Measurements from ENCODE around the gene MACROD2.

Gene MACROD2

DNA sequence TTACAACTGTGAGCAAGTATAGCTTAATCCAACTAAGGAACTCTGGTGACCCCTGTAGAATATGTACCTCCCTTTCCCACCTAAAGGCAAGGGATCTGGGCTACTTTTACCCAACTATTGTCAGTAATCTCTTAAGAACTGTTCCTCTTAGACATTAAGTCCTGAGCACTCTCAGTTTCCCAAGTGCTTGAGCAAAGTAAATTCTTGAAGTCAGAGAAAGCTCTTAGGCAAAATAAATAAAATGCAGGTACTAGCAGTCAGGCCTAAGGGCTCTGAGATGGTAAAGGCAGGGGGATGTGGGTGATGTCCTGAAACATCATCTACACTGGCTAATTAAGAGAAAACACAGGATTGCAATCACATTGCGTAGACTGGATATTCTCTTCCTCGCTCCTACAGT, 788.5 kb downstream of the MACROD2 start:
- DNase-seq, result no peak

DNA sequence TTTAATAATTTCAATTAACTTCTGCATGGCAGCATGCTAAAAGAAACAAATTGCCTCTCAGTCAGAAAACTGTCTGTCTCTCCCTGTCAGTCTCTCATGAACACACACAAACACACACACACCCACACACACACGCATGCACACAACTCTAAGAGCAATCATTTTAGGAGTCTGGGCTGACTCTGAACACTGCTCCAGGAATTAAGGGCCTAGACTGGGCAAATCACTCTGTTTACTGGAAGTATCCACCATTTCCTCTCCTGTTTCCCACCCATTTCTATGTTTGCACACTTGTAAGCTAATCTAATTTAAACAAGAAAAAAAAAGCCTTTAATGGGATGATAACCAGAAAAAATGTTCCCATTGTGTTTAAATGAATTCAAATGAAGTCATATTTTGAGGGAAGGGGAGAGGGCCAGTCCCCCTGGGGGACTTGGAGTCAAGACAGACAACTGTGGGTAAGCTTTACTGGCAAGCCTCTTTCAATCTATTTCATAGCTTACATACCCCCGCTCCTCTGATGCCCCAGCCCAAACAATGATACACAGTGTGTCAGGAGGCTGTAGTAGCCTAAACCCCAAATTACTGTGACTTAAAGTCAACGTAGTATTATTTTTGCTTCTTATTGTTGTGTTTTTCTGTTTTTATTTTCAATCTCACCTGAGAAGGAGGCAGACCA, 789.9 kb downstream of the MACROD2 start:
- no peak for DNase-seq

DNA sequence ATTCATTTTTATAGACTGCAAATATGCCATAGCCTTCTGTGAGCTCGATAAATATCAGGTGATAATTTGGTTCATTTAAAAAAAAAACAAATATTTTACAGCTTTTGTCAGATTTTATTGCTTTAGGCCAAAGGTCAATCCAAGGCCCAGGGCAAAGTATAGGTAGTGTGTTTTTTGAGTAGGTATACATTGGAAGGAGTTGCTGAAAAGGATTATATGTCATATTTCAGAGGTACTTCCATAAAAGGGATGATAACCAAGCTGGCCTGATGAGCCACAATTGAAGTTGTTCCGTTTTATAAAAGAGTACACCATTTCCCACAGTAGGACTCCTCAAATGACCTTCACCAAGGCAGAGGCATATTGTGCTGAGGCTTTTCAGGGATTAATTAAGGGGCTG, 794.9 kb downstream of the MACROD2 start:
- DNase-seq, result no peak

DNA sequence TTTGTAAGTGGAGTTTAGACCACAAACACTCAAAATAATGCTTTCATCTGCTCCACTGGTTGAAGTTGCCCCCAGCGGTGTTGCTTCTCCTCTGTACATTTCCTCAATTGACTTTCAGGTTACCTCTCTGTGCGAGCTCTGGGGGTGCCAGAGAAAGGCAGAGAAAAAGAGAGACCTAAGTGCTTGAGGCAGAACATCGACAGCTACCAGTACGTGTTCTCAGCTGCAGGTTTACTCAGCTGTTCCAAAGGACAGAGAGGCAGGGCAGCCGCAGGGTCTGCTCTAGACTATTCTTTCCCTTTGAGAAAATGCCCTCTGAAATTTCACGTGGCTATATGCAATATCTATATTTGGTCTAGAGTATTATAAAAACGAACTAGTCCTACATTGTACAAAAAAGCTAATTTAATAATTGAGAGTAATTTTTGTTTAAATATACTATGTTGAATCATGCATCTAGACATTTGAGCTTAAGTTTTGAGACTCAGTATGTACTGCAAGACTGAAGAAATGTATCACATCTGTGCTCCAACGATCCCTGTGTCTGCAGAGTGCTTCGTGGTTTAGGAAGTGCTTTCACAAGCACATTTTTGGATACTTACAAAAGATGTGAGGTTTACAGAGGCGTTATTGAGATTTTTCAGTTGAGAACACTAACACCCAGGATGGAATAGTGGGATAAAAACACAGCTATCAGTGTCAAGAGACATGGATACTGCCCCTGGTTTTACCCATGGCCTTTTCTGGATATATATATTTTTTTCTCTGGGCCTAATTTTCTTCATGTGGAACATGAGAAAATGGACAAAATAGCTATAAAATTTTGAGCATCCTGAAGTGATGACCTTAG, 795.7 kb downstream of the MACROD2 start:
- DNase-seq, result no peak

DNA sequence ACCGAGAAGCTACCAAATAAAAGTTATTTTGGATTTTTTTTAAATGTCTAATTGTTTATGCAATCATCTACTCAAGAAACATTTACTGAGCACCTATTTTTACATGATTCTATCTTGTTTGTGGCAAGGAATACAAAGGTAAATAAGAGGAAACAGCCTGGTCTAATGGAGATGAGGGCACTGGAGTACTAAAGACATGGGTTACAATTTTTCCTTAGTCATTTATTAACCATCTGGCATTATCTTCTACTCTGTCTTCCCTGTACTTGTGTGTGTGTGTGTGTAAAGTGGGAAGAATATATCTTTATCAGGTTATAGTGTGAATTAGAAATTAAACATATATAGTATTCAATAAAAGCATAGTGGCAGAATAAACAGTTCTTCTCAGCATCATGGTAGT, 797.6 kb downstream of the MACROD2 start:
- DNase-seq, result no peak

DNA sequence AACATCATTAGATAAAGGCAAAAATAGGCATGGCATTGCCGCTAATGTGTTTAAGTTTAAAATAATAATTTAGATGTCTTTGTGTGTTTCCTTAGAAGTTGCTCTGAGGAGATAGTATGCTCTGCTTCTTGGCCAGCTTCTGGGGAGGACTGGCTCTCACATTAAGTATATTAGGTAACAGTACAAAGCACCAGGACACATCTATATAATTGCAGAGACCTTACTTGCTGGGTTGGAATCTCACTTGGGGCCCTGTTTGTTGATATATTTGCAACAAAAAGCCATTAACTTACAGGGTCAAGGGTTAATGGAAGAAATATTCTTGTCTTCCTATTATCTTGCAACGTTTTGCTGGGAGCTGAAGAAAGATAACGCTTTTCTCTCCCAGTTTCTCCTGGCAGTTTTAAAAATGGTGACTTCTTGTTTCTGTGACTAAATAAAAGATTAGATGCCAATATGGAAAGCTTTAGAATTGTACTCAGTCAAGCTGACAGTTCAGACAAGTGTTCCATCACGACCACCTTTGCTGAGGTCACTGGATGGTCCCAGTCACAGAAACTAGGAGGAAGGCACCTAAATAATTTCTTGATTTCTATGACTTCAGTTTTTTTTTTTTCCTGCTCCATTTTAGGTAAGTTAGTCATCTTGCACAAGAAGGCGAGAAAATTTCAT, 804.4 kb downstream of the MACROD2 start:
- DNase-seq, result no peak

DNA sequence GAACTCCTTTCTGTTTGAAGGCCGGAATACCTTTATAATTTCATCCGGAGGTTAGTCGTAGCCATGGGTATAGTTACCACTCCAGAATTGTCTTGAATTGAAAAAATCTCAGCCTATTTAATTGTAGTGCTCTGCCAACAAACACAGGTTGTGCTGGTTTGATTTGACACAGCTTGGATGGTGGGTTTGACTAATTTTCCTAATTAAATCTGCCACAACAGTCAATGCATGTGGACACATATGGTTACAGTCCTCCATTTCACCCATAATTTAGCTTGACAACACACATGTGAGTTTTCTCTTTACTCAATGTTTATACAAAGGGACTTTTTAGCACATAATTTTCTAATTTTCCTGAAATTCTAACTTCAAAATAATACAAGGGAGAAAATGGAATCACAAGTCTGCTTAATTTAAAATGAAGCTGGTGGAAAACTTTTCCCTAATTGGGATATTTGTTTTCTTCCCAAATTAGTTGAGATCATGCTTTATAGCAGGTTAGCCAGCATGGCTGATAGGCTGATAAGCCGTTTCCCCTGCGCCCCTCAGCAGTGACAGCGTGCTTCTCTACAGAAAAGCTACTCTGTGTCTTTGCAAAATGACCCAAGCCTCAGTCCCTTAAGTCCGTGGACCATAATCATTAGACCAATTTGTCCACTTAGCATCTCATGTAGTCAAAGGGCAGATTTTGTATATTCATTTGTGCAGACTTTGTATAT, 805.5 kb downstream of the MACROD2 start:
- DNase-seq, result no peak

DNA sequence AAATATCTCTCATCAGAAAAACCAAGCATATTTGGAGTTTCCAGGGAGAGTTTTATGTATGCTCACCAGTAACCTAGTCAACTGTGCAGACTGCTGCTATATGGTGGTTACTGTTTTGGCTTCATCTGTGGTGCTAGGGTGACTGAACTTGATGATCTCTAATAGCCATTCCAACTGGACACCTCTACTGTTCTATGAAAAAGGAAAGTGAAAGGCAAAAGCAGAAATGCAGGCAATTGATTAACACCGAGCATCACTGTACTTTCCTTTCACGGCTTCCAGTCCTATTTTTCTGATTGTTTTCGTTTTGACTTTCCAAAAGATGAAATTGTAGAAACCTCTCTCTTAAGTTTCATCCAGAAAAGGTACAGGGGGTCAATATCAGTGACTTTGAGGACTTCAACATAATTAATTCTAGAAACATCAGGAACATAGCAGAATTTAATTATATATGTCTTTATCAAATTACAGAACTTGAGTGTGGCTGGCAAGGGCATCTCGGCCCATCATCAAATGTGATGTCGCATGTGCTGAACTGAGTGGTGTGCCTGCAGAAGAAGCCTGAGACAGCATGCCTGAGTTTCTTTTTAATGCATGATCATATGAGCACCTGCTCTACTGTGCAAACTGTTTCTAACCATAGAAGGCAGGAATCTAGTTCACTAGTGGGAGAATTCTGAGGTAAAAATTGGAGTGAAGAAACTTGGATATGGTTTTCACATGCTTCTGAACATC, 806.4 kb downstream of the MACROD2 start:
- no peak for DNase-seq

DNA sequence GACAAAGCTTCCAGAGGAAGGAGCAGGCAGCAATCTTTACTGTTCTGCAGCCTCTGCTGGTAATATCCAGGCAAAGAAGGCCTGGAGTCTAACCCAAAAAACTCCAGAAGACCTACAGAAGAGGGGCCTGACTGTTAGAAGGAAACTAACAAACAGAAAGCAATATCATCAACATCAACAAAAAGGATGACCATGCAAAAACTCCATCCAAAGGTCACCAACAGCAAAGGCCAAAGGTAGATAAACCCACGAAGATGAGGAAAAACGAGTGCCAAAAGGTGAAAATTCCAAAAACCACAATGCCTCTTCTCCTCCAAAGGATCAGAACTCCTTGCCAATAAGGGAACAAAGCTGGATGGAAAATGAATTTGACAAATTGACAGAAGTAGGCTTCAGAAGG, 811.9 kb downstream of the MACROD2 start:
- DNase-seq, result no peak

DNA sequence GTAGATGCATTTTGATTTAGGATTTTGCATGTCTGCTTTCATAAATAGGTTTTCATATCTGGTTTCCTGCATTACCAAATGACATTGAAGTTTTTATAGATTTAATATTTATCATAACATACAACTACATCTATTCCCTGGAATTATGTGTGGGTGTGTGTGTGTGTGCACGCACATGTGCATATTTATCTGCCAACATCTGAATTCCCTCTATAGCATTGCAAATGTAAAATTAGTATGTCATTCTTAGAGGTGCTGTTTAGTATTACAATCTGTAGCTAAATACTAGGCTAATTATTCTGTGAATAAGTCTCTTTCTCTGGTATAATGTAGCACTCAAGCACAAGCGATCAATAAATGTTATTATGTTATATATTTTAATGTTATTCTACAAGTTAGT, 820.0 kb downstream of the MACROD2 start:
- no peak for DNase-seq

DNA sequence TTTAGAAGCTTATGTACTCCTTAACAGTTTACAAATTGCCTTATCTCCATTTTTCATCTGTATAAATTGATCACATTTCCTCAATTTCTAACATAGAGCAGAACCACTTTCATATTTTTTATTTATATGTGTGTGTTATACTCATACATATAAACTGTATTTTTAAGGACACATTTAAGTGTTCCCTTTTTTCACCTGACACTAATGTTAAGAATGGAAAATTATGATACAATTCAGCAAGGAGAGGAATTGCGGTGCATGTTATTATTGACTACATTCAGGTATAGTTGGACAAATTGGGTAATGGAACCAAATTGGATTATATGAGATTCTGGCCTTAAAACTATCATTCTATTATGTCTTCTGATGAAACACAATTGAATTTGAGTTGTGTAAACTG, 821.2 kb downstream of the MACROD2 start:
- no peak for DNase-seq

DNA sequence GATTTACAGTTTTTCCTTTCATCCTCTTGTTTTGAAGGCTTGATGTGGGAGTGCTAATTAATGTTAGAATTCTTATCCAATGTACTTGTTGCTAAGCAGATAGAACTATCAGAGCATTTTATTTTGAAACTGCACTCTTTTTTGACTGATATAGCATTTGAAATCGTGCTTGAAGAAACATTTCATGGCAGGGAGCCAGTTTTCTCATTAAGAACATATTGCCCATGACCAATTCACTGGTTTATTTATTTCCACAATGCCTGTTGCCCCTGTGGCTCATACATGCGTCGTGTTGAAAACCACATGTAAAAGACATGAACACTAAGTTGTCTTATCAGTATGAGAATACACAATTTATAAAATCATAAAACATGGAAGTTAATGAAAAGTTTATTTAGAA, 821.8 kb downstream of the MACROD2 start:
- DNase-seq, result no peak

DNA sequence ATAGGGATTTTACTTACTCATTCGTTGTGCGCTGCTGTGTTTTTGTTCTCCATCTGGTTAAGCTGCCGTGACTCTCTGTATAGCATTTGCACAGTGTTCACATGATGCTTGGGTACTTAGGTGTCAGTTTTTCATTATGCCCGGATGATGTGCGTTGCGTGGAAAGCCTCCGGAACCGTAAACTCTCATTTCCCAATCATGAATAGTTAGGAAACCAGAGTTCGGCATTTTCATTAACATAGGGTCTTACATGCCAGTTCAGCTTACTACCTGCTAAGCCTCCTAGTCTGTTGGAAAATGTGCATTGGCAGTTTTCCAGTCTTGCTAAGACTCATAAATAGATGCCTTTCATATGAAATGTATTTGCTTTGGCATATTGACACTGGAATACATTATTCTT, 825.5 kb downstream of the MACROD2 start:
- no peak for DNase-seq

DNA sequence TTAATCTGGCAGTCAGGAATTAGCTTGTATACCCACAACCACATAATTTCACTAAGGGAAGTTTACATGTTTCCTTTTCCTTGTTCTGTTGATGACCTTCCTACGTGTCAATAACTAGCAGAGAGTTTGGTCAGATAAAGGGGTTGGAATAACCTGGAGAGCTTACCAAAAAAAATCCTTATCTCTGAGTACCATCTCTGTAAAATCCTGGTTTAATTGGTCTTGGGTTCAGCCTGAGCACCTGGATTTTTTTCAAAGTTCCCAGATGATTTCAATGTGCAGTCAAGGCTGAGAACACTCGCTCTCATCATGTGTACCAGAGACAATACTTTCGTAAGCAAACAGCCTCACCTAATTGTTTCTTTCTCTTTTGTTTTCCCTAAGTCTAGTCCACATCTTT, 825.9 kb downstream of the MACROD2 start:
- no peak for DNase-seq

DNA sequence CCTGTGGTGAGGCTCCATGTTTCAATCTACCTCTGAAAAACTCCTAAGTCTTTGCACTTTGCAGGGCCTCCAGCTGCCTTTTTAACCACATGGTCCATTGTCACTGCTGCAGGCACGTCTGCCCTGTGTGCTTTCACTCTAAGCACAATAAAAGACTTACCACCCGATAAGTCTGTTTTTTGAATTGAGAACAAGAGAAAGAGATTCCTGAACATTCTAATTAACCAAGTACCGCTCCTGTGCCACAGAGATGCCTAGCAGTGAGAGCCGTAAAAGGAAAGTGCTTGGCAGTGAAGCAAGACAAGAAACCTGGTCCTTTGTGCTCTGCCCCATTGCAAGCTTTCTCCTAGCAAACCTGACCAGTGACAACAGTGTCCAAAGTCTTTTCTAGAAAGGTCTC, 829.7 kb downstream of the MACROD2 start:
- no peak for DNase-seq

DNA sequence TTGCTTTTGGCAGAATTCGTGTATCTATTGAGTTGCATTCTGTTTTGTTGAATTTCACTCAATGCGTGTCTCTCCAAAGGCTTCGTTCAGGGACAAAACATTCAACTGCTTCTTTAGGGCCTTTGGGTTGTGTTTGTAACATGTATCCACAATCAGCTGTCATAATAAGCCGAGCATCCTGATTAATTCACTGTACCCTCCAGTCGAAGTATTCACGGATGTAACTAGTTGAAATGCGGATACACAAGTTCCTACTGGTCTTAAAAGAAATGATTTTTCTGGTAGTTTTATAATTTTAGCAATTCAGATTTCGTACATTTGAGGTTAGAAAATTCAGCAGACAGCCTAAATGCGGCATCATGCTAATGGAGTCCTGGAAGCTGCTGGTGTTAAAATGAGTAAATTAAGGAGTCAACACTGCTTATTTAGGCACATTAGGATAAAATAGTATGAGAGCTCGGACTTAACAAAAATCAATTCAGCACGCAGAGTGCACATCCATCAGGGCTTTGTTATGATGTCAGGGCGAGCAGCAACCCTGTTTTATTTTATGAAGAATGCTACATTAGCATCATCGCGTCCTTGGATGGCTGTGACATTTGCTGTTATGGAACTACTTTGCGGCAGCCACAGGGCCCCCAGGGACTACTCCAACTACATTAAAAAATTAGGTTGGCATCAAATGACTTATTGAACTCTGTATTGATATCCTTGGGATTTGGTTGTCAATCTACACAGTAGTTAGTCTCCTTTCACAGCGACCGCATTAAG, 831.4 kb downstream of the MACROD2 start:
- DNase-seq, result no peak

DNA sequence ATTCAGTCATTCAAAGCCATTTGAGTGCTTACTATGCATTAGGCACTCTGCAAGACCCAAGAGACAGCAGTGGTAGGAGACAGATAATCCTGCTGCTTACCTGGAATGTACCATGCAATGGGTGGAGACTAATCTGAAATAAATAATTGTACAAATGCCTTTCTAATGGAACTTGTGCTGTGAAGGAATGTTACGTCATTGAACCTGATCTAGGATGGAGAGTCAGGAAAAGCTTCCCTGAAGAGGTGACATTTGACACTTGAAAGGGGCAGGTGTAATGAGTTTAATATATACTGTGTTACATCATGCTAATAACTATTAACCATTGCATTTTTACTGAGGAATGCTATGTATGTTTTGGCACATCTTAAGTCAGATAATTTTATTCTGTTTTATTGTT, 833.1 kb downstream of the MACROD2 start:
- no peak for DNase-seq

DNA sequence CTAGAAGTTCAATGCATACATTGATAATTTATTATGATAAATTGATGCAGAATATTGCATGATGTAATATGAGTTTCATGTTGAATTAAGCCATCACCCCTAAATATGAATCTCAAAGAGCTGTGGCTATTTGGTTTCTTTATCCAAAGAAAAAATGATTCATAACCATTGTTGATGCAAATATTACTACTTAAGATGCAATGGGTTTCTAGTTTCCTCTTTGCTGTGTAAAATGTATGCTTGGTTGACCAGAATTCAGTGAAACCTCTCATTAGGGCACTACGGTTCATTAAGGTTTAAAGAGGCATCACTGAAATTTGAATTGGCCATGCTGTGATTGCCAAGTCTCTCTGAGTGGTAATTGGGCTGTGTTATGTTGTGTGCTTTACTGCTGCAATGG, 834.6 kb downstream of the MACROD2 start:
- no peak for DNase-seq

DNA sequence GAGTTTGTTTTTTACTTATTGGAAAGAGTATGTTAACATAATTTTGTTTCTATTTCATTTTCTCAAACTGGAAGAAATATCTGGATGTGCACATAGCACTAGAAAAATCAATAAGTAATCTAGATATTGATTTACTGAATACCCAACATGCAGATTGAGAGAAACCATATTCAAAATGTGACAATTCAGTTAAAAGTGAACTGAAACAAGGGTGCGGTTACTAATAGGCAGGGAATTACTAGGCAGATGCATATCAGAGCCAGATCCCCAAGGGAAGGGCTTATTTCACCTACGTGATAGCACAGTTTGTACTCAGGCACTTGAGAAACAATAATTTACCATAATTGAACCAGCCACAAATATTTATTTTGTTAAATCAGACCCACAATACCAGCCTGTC, 835.1 kb downstream of the MACROD2 start:
- DNase-seq, result no peak

DNA sequence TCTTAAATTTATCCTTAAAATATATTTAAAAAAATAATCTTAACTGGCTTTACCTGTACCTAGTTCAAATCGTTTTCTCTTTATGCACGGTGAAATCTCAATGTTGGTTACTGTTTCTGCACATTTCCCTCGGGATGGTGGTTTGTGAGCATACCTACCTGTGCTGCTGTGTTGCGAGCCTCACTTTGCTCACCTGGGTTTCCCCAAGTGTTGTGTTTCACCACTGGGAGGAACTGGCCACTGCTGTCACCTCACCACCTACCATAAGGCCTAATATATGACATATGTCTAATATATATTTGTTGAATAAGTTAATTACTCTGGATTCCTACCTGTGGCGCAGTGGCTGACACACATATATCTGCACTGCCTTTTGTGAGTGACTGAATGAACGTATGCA, 835.6 kb downstream of the MACROD2 start:
- DNase-seq, result no peak

DNA sequence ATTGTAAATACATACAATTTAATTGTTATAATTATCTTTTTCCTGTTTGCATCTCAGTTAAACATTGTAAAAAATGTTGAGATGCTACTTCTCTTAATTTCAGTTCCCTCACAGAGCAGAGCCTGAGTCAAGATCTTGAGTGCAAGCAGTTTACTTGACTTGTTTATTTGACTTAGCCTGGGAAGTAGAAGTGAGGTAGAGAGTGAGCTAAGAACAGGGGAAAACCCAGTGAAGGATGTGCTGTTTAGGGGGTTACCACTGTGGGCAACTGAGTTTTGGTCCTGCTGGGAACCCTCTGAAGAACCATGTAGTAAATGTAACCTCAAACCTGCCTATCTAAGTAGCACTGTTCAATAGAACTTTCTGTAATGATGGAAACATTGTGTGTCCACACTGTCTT, 837.3 kb downstream of the MACROD2 start:
- DNase-seq, result no peak

All from left hindlimb (tissue), 1 donor.